Smooth muscle cell of the brain vasculature (primary cell): ENCODE results near the gene EPS8.

ENCODE experiments used
- DNase-seq: peaks from one replicate; pipeline ENCODE4 v3.0.0-alpha.2; 2012; ENCODE audit warnings: low read depth, low spot score

Gene EPS8

GRCh38 chr12:15720295-15720694 is 68.9 kb downstream of the EPS8 start:
- DNase-seq = no peak

GRCh38 chr12:15719230-15719629 is 70.0 kb downstream of the EPS8 start:
- no peak for DNase-seq

- no peak for DNase-seq
These were observed 71.1 kb downstream of the EPS8 start for GRCh38 chr12:15717940-15718567.

- DNase-seq = no peak
These were observed 72.6 kb downstream of the EPS8 start for GRCh38 chr12:15716581-15716980.

GRCh38 chr12:15714256-15714655 is 74.9 kb downstream of the EPS8 start:
- DNase-seq = no peak

GRCh38 chr12:15712823-15713660 is 76.1 kb downstream of the EPS8 start:
- no peak for DNase-seq

GRCh38 chr12:15712160-15712559 is 77.0 kb downstream of the EPS8 start:
- no peak for DNase-seq

GRCh38 chr12:15710860-15711510 is 78.2 kb downstream of the EPS8 start:
- DNase-seq = no peak

GRCh38 chr12:15709551-15709950 is 79.6 kb downstream of the EPS8 start:
- no peak for DNase-seq

GRCh38 chr12:15708396-15709076 is 80.7 kb downstream of the EPS8 start:
- no peak for DNase-seq

- no peak for DNase-seq
These were observed 81.5 kb downstream of the EPS8 start for GRCh38 chr12:15707516-15708199.

GRCh38 chr12:15706010-15706676 is 83.0 kb downstream of the EPS8 start:
- DNase-seq = no peak

- DNase-seq = no peak
These were observed 83.6 kb downstream of the EPS8 start for GRCh38 chr12:15705606-15706005.

- no peak for DNase-seq
These were observed 86.9 kb downstream of the EPS8 start for GRCh38 chr12:15702276-15702675.

- no peak for DNase-seq
These were observed 87.5 kb downstream of the EPS8 start for GRCh38 chr12:15701631-15702156.

GRCh38 chr12:15701206-15701605 is 88.0 kb downstream of the EPS8 start:
- DNase-seq = no peak

- peak; percentile 69 for DNase-seq
These were observed 88.6 kb downstream of the EPS8 start for GRCh38 chr12:15700595-15700994.

- no peak for DNase-seq
These were observed 89.3 kb downstream of the EPS8 start for GRCh38 chr12:15699886-15700285.

GRCh38 chr12:15698377-15698871 is 90.8 kb downstream of the EPS8 start:
- no peak for DNase-seq

- no peak for DNase-seq
These were observed 92.0 kb downstream of the EPS8 start for GRCh38 chr12:15697201-15697600.
